Muscle layer of duodenum (tissue), 2 donors: Measurements from ENCODE around the gene ARID3A.

Experiments used
- H3K27ac ChIP-seq: one replicate; pipeline ENCODE4 v1.7.0; 2013; ENCODE audit warnings: mild to moderate bottlenecking, low read length
- H3K27me3 ChIP-seq: one replicate; pipeline ENCODE4 v1.7.0; 2013; ENCODE audit warnings: low read depth, mild to moderate bottlenecking, control low read depth, low read length
- H3K36me3 ChIP-seq, 2 donors: one replicate each; pipeline ENCODE4 v1.7.0; 2013; ENCODE audit warnings: low read length in 2 of 2, control low read depth in 1 of 2, mild to moderate bottlenecking in 1 of 2; ENCODE audit not compliant: insufficient read depth in 2 of 2, control insufficient read depth in 1 of 2
- H3K4me1 ChIP-seq, 2 donors: one replicate each; pipeline ENCODE4 v1.7.0; 2013; ENCODE audit warnings: low read length in 2 of 2, mild to moderate bottlenecking in 2 of 2, control low read depth in 1 of 2, moderate library complexity in 1 of 2; ENCODE audit not compliant: insufficient read depth in 2 of 2, control insufficient read depth in 1 of 2
- H3K4me3 ChIP-seq, 2 donors: one replicate each; pipeline ENCODE4 v1.7.0; 2013; ENCODE audit warnings: low read length in 2 of 2, low read depth in 1 of 2, mild to moderate bottlenecking in 1 of 2
- H3K9me3 ChIP-seq, 2 donors: one replicate each; pipeline ENCODE4 v1.7.0; 2013; ENCODE audit warnings: low read length in 2 of 2, control low read depth in 1 of 2, mild to moderate bottlenecking in 1 of 2; ENCODE audit not compliant: control insufficient read depth in 1 of 2
- donor health status: healthy.

The ARID3A gene

DNA sequence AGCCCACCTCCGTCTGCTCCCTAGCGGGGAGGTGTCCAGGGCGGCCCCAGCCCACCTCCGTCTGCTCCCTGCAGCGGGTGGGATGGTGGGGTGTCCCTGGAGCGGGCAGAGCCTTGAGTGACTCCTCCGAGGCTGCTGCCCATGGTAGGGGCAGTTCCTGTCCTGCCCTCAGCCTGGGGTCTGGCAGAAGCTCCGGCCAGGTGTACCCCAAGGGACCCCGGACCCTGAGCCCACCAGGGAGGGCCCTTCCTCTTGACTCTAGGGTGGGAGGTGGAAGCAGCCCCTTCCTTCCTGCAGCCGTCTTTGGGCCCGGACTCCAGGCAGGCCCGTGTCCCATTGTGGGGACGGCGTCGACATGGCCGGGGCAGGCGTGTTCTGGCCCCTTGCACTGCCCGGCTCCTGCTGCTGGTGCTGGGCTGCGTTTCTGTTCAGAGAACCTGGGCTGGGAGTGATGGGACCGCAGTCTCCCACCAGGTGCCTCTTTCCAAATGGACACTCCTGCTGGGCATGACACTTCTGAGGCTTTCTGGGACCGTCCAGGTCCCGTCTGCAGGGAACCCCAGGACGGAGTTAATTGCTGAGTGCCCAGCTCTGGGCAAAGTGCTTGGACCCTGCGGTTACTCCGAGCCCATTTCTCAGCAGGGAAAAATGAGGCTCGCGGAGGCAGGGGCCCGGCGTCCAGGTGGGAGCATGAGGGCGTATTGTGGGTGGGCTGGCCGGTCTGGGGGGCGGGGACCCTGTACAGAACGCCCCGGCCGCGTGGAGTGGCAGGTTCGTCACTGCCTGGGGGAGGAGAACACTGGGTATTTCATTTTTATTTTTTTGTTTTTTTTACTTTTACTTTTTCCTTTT is 19.8 kb downstream of the ARID3A start:
- Histone ChIP-seq H3K27me3 (no peaks in the 10 kb centered on the region), H3K9me3 (no peaks in the 10 kb centered on the region), H3K36me3 (no peaks in the 10 kb centered on the region), H3K4me3 (no peak overlapping the region), H3K4me1 (peaks cover 4 to 8% of the 10 kb centered on the region in 2 donors), H3K27ac (no peak overlapping the region)

DNA sequence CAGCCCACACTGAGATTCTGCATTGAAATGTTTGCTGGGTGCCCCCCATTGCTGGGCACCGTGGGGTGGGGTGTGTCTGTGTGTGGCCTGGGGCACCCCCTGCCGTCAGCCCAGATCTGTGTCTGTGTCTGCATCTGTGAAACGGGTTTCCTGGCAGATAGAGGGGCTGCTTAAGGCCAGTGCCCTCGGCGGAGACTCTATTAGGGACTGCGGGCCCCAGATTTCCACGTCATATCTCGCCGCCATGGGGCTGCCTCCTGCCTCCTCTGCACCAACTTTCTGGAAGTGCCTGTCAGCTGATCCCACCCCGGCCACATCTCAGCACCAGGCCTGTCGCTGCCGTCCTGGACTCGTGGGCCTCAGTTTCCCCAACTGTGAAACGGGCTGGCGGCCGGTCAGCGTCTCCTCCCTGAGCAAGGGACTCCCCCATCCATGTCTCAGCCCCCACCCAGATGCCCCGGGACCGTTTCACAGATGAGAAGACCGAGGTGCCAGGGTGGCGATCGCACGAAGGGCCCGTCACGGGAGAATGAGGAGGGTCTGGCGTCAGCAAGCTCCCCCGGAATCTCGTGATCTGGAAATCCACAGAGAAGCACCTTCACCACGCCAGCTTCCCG is 21.4 kb downstream of the ARID3A start:
- H3K9me3 ChIP-seq: no peaks in the 10 kb centered on the region
- H3K4me3 ChIP-seq: no peak overlapping the region
- H3K27ac ChIP-seq: no peak overlapping the region
- H3K4me1 ChIP-seq: no peaks in the 10 kb centered on the region
- no peaks in the 10 kb centered on the region for H3K36me3 ChIP-seq
- H3K27me3 ChIP-seq: no peaks in the 10 kb centered on the region

DNA sequence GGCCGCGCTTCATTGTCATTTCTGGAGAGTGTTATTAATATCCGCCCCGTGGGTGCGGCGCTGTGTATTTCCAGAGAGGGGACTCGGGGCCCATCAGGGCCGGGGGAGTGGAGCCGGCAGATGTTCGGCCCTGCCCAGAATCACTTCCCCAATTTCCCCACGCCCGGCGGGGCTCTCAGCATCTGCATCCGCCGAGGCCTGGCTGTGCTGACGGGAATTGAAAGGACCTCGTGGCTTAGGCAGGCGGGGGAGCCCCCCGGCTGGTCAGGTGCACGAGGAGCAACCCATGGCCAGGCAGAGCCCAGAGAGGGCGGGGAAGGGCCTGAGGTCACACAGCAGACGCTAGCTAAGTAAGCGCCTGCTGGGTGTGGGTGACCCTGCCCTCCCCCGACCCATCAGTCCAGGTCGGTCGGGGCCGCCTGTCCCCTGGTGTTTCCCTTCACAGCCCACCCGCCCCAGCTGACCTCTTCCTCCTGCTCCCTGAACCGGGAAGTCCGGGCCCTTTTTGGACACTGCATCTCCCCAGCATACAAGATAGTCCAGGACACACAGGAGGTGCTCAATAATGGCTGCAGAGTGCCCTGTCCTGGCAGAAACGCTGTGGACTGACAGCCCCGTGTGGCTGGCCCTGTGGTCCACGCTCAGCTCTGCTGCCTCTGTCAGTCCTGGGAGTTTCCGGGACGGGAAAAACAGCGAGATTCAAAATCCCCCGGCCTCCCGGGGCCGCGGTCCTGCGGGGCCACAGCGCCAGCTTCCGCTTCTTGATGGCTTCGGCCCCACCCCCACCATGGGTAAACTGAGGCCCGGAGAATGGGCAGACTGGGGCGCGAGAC is 22.1 kb downstream of the ARID3A start:
- Histone ChIP-seq H3K9me3 (no peaks in the 10 kb centered on the region), H3K4me3 (no peak overlapping the region), H3K27me3 (no peaks in the 10 kb centered on the region), H3K27ac (no peak overlapping the region), H3K36me3 (no peaks in the 10 kb centered on the region), H3K4me1 (peaks cover 0 to 4% of the 10 kb centered on the region in 2 donors)

DNA sequence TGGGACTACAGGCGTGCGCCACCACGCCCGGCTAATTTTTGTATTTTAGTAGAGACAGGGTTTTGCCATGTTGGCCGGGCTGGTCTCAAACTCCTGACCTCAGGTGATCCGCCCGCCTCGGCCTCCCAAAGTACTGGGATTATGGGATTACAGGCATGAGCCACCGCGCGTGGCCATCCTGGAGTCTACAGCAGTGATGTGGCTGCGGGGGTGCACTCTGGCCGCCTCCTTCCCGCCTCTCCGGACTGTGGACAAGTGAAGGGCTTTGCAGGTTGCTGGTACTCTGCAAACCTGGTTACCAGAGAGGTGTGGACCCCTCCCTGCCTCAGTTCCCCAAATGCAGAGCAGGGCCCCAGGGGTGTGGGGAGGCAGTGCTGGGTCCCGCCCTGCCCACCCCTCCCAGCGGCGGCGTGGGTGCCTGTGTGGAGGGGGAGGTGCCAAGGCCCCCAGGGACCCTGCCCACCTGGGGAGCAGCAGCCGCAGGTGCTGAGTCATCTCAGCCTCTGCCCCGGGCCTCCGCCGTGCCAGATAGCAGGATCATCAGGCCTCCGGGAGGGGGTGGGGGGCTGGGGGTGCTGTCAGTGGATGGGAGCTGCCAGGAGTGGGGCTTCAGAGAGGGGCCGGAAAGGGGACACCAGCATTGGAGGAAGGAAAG is 23.1 kb downstream of the ARID3A start:
- H3K27ac ChIP-seq: no peak overlapping the region
- no peaks in the 10 kb centered on the region for H3K36me3 ChIP-seq
- H3K27me3 ChIP-seq: no peaks in the 10 kb centered on the region
- no peaks in the 10 kb centered on the region for H3K9me3 ChIP-seq
- H3K4me1 ChIP-seq: peaks cover 0 to 9% of the 10 kb centered on the region in 2 donors
- H3K4me3 ChIP-seq: no peak overlapping the region

DNA sequence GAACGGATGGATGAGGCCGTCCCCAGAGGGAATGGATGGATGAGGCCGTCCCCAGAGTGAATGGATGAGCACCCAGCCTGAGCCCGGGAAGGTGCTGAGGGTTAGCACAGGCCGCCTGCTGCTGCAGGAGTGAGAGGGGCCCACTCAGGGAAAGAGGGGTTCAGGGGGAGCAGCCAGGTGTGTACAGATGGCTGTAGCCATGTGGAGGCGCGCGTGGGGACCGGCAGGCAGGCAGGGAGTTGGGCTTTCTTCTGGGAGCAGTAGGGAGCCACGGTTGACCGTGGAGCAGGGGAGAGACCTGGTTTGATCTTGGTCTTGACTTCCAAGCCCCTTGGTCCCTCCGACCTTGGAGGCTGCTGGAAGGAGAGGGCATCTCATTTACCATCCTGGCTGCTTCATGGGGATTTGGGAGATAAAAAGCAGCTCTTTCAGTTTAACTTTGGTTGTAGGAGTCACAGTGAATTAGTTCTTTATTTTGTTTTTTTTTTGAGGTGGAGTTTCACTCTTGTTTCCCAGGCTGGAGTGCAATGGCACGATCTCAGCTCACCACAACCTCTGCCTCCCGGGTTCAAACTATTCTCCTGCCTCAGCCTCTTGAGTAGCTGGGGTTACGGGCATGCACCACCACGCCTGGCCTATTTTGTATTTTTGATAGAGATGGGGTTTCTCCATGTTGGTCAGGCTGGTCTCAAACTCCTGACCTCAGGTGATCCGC is 24.7 kb downstream of the ARID3A start:
- H3K27ac ChIP-seq: no peak overlapping the region
- H3K36me3 ChIP-seq: no peaks in the 10 kb centered on the region
- H3K4me3 ChIP-seq: no peak overlapping the region
- peaks cover 0 to 9% of the 10 kb centered on the region in 2 donors for H3K4me1 ChIP-seq
- H3K27me3 ChIP-seq: no peaks in the 10 kb centered on the region
- no peaks in the 10 kb centered on the region for H3K9me3 ChIP-seq

DNA sequence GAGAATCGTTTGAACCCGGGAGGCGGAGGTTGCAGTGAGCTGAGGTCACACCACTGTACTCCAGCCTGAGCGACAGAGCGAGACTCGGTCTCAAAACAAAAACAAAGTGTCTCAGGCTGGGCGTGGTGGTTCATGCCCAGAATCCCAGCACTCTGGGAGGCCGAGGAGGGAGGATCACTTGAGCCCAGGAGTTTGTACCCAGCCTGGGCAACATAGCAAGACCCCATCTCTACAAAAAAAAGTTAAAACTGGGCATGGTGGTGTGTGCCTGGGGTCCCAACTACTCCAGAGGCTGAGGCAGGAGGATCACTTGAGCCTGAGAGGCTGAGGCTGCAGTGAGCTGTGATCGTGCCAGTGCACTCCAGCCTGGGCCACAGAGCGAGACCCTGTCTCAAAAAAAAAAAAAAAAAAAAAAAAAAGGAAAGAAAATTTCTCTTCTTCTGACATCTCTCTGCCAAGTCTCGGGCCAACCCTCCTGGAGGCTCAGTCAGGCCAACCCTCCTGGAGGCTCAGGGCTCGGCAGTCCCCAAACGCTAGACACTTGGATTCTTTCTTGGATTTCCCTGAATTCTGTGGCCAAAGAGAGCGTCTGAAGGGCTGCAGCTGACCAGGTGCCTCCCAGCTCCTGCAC is 26.3 kb downstream of the ARID3A start:
- no peak overlapping the region for H3K4me3 ChIP-seq
- H3K27ac ChIP-seq: no peak overlapping the region
- peaks cover 0 to 12% of the 10 kb centered on the region in 2 donors for H3K4me1 ChIP-seq
- no peaks in the 10 kb centered on the region for H3K36me3 ChIP-seq
- no peaks in the 10 kb centered on the region for H3K9me3 ChIP-seq
- no peaks in the 10 kb centered on the region for H3K27me3 ChIP-seq

DNA sequence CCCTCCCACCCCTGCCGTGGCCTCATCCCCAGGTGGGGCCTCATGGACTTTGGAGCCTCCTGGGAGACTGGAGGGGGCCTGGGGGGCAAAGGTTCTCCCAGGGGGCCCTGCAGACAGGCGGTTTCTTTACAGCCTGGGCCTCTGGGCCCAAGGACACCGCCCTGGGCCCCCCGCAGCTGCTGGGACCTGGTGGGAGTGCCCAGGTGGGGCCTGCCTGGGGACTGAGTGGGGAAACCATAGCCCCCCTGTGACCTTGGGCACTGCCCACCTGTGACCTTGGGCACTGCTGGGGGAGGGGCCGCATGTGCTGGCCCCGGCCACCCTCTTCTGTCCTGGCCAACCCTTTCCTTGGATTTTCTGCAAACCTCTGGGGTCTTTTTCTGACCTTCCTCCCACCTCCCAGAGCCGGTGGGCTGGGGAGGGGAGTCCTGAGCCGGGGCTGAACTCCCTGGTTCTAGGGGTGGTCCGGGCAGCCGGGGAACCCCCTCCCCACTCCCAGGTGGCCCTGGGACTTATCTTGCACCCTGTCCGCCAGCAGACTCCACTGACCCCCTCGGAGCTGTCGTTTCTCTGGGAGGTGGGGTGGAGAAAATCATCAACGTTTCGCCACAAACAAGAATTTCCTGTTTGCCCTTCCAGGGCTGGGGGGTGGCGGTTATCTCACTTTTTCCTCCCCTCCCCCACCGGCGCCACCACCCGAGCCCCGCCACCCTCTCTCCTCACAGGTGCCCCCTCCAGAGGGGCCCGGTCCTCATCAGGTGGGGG is 27.0 kb downstream of the ARID3A start:
- peaks cover 0 to 12% of the 10 kb centered on the region in 2 donors for H3K4me1 ChIP-seq
- no peak overlapping the region for H3K27ac ChIP-seq
- no peaks in the 10 kb centered on the region for H3K9me3 ChIP-seq
- H3K4me3 ChIP-seq: no peak overlapping the region
- H3K36me3 ChIP-seq: no peaks in the 10 kb centered on the region
- H3K27me3 ChIP-seq: no peaks in the 10 kb centered on the region

DNA sequence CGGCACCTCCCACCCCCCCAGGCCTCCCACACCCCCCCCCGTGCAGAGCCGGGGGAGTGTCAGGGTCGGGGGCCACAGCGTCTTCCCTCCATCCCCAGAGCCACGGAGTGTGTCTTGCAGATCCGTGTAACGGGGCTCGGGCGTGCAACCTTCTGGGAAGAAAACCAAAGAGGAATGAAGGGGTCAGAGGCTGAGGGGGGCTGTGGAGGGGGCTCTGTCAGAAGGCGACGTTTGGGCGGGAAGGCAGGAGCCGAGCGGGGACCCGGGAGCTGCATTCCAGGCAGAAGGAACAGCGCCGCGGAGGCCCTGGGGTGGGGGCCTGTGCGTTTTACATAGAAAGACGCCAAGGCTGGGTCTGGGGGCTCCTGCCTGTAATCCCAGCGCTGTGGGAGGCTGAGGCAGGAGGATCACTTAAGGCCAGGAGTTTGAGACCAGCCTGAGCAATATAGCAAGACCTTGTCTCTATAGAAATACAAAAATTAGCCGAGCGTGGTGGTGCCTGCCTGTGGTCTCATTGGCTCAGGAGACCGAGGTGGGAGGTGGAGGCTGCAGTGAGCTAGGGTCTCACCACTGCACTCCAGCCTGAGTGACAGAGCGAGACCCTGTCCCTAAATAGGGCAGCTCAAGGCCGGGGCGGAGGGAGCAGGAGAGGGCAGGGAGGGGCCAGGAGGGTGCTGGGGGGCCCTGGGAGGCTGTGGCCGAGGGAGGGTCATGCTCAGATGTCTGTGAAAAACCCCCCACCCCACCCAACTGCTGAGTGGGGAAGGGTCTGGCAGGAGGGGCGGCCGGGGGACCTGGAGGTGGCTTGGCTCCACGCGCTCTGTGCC is 27.8 kb downstream of the ARID3A start:
- Histone ChIP-seq H3K27me3 (no peaks in the 10 kb centered on the region), H3K27ac (no peak overlapping the region)

DNA sequence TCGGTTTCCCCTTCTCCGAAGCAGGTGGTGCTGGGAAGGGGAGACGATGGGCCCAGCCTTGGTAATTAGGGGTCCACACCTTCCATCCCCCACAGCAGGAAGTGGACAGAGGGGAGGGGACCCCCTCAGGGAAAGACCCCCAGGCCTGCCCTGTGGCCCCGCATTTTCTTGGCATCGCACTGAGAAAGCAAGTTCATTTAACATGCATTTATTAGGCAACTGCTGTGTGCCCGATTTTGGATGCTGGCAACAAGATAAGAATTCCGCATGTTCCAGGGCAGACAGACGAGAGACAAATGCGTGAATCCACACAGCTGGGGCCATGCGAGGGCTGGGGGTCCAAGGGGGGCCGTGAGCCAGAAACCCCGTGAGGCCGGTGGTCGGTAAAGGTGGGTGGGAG is 28.4 kb downstream of the ARID3A start:
- no peak overlapping the region for H3K27ac ChIP-seq
- H3K9me3 ChIP-seq: no peaks in the 10 kb centered on the region
- no peaks in the 10 kb centered on the region for H3K36me3 ChIP-seq
- peaks cover 0 to 12% of the 10 kb centered on the region in 2 donors for H3K4me1 ChIP-seq
- H3K27me3 ChIP-seq: no peaks in the 10 kb centered on the region
- H3K4me3 ChIP-seq: no peak overlapping the region

More for the DNA sequence above, 27.8 kb downstream of the ARID3A start:
- Histone ChIP-seq H3K4me1 (peaks cover 0 to 12% of the 10 kb centered on the region in 2 donors), H3K9me3 (no peaks in the 10 kb centered on the region), H3K4me3 (no peak overlapping the region), H3K36me3 (no peaks in the 10 kb centered on the region)
